HG02678 (cell line): ENCODE data around the gene UBAP2L.
"Not testable (repeated sequence)": the region's sequence is repeated elsewhere in the genome, so short reads cannot be mapped to it uniquely, and the experiment has no call there.

Experiments used
- ATAC-seq: cut with Tn5 transposase; IDR thresholded peaks from one replicate; pipeline ENCODE4 v1.9.1; 2021; ENCODE audit warnings: mild to moderate bottlenecking, moderate library complexity; ENCODE audit not compliant: unreplicated experiment

Gene UBAP2L

GRCh38 chr1:154240294-154240833, 19.6 kb downstream of the UBAP2L start:
- ATAC-seq: no peak

GRCh38 chr1:154241703-154242351, 21.1 kb downstream of the UBAP2L start:
- no peak for ATAC-seq

- no peak for ATAC-seq
These were observed 32.9 kb downstream of the UBAP2L start for GRCh38 chr1:154253671-154254070.

- ATAC-seq: no peak
These were observed 35.9 kb downstream of the UBAP2L start for GRCh38 chr1:154256686-154257085.

- no peak for ATAC-seq
These were observed 38.0 kb downstream of the UBAP2L start for GRCh38 chr1:154258784-154259183.

- no peak for ATAC-seq
These were observed 39.4 kb downstream of the UBAP2L start for GRCh38 chr1:154260127-154260526.

GRCh38 chr1:154263465-154264332, 42.9 kb downstream of the UBAP2L start:
- no peak for ATAC-seq

- no peak for ATAC-seq
These were observed 43.7 kb downstream of the UBAP2L start for GRCh38 chr1:154264454-154264853.

- no peak for ATAC-seq
These were observed 44.8 kb downstream of the UBAP2L start for GRCh38 chr1:154265586-154265985.

GRCh38 chr1:154270833-154271232, 50.1 kb downstream of the UBAP2L start:
- no peak for ATAC-seq

GRCh38 chr1:154272217-154272998, 51.7 kb downstream of the UBAP2L start, which contains the start of gene HAX1:
HAX1 (plus strand) TSS chr1:154272629; CDS start chr1:154272724, 95 bp downstream.
- ATAC-seq: peak; percentile 83

- no peak for ATAC-seq
These were observed 52.3 kb downstream of the UBAP2L start for GRCh38 chr1:154272999-154273563.

- ATAC-seq: no peak
These were observed 56.0 kb downstream of the UBAP2L start for GRCh38 chr1:154276797-154277196.

- ATAC-seq: not testable (repeated sequence)
These were observed 66.8 kb downstream of the UBAP2L start for GRCh38 chr1:154287591-154287990.

GRCh38 chr1:154288661-154289060, 67.9 kb downstream of the UBAP2L start:
- ATAC-seq: no peak

- ATAC-seq: no peak
These were observed 70.2 kb downstream of the UBAP2L start for GRCh38 chr1:154290921-154291320.

GRCh38 chr1:154295408-154296235, 74.9 kb downstream of the UBAP2L start:
- ATAC-seq: no peak

GRCh38 chr1:154301582-154301981, 80.8 kb downstream of the UBAP2L start:
- ATAC-seq: no peak

- no peak for ATAC-seq
These were observed 84.0 kb downstream of the UBAP2L start for GRCh38 chr1:154304664-154305337.
